GM18907 (cell line): ENCODE measurements around the gene CCDC68.
"Not testable (repeated sequence)": the region's sequence is repeated elsewhere in the genome, so short reads cannot be mapped to it uniquely, and the experiment has no call there.

Experiments
- ATAC-seq: cut with Tn5 transposase; IDR thresholded peaks from one replicate; pipeline ENCODE4 v1.9.1; 2021; ENCODE audit warnings: mild to moderate bottlenecking, moderate library complexity; ENCODE audit not compliant: unreplicated experiment

CCDC68 gene, protein sequence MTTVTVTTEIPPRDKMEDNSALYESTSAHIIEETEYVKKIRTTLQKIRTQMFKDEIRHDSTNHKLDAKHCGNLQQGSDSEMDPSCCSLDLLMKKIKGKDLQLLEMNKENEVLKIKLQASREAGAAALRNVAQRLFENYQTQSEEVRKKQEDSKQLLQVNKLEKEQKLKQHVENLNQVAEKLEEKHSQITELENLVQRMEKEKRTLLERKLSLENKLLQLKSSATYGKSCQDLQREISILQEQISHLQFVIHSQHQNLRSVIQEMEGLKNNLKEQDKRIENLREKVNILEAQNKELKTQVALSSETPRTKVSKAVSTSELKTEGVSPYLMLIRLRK

DNA sequence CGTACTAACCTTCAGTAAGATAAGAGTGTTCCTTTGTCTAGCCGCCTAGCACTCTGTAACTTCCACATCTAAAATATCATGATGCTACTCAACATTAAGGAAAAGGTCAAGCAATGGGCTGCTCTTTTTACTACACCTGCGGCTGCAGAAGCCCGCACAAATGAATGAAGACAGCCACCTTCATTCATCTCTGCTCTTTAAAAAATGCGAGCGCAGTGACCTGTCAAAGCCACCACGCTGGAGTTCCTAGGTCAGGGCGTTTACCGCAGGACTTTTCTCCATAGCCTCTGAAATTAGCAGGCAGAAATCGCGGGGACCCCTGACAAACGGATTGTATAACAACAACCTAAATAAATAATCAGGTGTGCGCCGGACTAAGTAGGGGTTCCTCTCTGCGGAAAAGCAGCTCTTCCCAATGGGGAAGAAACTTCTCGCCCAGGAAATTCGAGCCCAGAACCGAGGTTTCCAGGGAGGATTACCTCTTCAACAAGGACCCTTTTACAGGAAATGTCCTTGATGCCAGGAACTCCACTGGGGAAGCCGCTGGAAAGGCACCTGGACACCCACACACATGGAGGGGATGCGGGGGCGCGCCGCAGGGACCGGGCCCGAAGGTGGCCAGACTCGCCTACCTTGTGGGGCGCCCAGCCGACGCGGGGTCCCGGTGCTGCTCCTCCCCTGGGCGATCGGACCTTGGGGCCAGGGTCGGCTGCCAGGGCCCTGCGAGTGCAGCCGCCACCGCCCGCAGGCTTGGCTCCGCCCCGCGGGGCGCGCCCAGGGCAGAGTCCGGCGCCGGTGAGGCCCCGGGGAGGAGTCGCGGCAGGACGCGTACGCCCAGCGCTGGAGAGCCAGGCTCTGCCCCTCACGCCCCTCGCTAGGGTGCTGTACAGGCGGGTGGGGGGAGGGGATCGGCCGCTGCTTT is at the start of gene CCDC68:
CCDC68 (minus strand) TSS at position 758 of the 922 bp plus-strand sequence. CDS start 16,670 bp downstream, outside the sequence.
- no peak for ATAC-seq

DNA sequence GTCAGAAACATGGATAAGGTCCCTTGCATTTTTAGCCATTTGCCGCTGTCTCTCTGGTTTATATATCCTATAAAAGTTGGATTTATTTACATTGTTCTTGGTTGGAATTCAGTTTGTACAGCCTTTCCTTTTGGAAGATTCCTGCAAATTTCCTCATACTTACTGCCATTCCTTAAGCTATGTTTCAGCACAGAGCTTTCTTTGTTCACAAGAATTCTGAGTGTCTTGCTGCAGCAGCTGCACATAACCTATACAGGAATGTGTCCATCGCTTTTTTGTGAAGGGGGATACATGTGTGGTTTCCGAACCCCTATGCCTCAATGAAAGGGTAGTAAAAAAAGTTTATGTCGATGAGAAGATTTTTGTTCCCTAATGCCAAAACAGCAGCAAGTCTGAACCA is 48.3 kb upstream of the CCDC68 start:
- no peak for ATAC-seq

DNA sequence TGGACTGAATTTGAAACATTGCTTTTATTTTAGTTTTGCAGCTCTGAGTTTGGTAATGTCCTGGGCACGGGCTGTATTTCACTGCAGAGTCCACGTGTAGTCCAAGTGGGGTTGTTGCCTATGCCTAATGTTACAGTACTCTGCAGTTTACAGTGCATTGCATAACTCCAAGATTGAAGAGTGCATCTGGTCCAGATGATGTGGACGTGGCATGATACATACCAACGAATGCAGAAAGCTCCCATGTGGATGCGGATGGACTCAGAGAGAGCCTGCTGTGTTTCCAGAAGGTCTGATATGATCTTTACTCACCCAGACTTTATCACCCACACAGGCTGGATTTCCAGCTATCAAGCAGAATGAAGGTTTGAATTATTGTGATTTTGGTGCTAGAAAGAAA is 44.4 kb upstream of the CCDC68 start:
- ATAC-seq = no peak

DNA sequence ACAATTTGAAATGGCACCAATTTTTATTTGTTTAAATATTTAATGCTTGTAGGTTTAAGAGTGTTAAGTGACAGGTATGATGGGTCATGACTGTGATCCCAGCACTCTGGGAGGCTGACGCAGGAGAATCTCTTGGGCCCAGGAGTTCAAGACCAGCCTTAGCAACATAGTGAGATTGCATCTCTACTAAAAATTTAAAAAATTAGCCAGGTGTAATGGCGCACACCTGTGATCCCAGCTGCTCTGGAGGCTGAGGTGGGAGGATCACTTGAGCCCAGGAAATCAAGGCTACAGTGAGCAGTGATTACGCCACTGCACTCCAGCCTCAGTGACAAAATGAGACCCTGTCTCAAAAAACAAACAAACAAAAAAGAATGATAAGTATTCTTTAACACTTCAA is 43.0 kb upstream of the CCDC68 start:
- no peak for ATAC-seq

DNA sequence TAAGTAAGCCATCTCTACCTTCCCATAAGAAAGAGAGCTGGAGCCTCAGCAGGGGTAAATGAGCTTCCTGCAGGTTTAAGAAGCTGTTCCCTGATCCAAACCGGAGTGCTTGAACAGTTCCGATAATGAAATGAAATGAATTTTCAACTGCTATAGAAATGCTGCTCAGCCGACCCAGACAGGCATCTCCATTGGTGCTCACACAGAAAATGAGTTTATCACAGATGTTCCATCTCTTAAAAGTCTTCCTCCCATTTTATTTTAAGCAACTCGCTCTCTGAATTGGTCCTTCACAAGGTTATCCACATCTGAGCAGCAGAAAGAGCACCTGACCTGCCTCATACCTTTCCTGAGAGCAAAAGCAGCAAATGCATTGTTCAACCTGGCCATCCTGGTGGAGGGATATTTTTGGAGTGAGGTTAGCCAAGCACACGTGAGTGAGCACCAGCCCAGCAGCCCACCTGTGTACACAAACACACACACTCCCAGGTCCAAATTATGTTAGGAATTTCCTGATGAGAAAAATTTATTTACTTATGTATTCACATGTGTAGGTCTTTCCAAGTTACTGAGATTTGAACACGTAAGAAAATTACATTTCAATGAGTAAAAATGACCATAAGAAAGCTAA is 42.2 kb upstream of the CCDC68 start:
- ATAC-seq = no peak

DNA sequence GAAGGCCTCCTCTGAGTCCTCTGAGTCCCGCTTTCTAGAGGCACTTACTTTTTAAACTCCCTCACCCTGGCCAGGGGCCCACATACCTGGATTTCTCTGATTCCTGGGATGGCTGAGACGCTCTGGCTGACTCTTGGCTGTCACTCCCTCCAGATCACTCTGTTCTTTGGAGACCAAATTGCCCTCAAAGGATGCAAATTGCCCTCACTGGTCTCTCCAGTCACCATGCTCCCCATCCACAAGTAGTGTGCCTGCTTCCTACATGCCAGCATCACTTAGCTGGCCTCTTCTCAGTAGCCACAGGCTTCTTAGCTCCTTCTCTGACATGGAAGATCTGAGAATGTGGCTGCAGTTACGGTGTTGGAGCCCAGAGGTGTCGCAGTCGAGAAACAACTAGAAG is 41.3 kb upstream of the CCDC68 start:
- ATAC-seq = no peak

DNA sequence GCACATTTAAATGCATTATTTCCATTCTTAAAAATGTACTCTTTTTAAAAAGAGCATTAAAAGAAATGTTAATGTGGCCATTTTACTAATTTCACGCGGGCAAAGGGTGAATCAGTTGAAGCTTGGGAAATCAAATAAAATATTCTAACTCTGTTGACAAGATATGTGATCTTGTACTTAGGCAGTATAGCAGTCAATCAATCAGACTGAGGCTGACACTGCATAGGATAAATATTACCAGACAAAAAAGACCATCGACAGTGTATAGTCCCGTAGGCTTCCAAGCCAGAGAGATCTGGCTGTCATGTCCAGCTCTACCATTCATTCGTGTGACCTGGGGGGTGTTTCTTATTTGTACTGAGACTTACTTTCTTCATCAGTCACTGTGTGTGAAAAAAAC is 39.8 kb upstream of the CCDC68 start:
- no peak for ATAC-seq

DNA sequence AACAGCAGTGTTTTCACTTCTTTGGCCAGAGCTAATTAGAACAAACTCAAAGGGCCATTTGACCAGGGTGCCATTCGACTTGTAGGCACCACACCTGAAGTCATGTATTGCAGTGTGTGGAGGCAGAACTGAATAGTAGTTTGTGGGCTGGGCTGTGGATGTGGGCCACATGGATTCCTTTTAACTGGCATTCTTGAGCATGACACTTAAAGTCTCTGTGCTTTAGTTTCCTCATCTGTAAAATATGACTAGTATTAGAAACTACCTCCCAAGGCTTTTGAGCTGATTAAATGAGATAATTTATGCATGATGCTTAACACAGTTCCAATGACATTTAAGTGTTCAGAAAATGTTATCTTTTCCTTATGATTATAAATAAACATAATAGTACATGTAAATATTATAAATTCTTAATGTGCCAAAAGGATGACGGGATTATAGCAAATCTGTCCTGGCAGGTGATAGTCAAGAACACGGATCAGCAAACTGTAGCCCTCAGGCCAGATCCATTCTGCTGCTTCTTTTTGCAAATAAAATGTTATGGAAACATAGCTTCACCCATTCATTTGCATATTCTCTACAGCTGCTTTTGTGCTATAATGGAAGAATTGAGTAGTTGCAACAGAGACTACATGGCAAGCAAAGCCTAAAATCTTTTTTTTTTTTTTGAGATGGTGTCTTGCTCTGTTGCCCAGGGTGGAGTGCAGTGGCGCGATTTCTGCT is 36.3 kb upstream of the CCDC68 start:
- no peak for ATAC-seq

DNA sequence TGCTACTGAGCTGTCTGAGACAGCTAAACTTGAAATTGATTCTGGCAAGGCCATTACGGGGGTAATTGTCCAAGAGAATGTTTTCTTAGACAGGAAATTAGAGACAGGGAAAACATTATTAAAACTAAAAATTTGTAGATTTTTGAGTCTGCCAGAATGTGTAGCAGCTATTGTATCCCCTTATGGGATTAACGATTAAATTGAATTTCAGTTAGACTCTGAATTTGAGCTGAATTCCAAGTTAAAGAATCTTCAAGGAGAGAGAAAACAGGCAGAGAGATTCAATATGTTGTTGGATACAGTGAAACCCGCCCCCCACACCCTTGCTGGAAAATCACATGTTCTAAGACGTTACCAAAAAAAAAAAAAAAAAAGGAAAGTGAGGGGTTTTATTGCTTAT is 32.7 kb upstream of the CCDC68 start:
- no peak for ATAC-seq

DNA sequence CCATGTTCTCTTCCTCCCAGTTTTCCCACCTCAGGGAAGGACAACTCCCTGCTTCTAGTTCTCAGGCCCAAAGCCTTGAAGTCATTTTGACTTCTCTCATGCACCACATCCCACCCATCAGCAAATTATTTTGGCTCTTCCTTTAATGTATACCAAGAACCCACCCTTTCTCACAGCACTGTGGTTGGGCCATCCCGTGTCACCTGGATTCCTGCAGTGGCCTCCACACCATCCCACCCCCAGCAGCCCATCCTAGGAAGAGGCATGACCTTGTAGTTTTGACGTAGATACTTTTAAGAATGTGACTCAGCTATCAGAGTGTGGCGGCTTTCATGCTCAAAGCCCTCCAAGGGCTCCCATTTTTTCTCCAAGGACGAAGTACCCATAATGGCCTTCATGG is 25.6 kb upstream of the CCDC68 start:
- ATAC-seq = no peak

DNA sequence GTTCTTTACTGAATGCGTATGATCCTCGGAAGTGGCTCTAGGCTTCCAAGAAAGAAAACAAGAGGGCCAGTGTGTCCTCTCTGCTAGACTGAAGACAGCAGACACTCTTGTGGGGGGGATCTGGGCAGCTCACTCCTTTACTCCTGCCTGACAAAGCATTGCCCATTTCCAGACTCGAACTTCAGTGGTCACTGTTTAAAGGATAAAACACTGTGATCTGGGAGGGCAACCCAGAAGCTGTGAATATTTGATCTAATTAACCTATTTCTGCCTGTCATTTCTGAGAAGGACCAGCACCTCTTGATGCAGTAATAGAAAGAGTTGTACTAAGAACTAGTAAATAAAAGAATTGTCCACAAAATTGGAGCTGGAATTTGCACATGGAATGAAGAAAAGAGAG is 24.5 kb upstream of the CCDC68 start:
- ATAC-seq = no peak

DNA sequence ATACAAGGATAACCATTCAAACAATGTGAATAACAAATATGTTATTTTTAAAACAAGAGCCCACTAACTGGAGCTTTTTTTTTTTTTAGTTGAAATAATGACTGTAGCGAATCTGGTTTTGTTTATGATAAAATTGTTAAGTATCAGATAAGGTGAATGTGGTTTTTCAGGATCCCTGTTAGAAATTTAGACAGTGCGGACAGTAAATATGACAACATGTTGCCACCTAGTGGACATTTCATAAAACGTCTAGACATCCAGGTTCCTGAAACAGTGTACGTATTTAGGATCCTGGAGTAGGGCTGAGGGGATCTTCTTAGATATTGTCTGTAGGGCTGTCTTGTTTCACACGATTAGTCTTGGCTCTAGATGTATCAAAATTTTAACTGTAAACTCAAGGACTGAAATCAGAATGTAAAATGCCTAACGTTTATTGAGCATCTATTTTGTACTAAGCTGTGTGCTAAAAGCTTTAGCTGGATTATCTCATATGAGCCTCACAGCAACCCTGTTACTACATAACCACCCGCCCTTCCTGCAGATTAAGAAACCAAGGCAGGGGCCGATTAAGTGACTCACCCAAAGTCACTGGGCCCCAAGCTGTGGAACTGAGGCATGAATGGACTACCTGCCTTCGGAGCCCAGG is 23.9 kb upstream of the CCDC68 start:
- ATAC-seq = peak; percentile 80

DNA sequence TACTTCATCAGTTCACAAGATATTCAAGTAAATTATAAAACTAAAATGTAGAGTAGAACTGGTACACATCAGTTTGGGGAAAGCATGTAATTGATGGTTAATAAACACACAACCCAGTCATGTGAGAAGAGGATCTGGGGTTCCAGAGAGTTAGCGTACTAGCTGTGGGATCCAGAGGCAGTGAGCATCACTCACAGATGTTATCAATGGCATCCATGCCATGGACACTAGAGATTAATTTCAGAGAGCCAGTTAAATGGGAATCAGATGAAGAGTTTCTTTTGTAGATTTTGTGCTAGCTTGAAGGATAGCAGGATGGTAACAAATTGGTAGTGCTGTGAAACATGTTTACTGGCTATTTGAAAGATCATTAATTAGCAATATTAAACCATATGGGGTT is 21.8 kb upstream of the CCDC68 start:
- ATAC-seq = no peak

DNA sequence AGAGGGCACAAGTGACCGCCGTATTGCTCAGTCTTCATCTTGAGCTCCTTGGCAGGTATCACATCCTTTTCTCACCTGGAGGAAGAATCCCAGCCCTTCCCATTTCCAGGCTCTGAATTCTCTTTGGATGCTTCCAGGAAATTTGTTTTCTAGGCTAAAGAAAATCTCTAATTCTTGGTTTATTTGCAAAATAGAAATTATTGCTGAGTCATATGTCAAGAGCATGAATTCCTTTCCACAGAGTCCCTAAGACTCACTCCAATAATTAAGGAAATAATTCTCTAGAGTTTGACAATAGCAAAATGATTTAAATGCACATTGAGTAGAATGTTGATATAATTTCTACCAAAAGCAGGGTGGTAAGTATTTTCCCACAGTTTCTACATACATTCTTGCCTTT is 16.3 kb upstream of the CCDC68 start:
- ATAC-seq = no peak

DNA sequence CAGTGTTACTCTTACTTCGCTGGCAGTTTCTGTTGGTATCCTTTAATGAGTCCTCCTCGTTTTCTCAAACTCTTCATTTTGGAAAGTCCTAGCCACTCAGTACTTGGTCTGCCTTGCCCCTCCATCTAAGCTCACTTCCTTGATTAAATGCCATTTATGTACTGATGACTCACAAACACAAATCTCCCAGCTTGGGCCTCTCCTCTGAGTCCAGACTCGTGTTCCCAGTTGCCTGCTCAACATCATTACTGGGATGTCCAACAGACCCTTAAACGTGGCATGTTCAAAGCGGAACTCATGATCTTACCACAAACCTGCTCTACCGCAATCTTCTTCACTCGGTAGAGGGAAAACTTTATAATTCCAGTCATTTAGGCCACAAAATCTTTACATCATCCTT is 13.8 kb upstream of the CCDC68 start:
- no peak for ATAC-seq

DNA sequence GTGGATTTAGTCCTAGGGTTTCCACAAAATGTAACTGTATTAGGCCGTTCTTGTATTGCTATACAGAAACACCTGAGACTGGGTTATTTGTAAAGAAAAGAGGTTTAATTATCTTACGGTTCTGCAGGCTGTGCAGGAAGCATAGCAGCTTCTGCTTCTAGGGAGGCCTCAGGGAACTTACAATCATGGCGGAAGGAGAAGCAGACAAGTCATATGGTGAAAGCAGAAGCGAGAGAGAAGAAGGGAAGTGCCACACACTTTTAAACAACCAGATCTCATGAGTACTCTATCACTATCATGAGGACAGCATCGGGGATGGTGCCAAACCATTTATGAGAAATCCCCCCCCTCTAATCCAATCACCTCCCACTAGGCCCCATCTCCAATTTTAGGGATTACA is 9.5 kb upstream of the CCDC68 start:
- no peak for ATAC-seq

DNA sequence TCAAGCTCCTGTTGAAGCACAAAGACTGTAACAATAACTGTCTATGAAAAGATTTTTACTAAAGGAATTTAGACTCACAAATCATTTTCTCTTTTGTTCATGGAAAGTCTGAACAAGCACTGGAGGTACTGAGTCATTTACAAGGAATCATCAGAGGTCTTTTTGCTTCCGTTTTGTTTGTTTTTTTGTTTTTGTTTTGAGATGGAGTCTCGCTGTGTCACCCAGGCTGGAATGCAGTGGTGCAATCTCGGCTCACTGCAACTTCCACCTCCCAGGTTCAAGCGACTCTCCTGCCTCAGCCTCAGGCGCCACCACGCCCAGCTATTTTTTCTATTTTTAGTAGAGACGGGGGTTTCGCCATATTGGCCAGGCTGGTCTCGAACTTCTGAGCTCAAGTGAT is 9.0 kb upstream of the CCDC68 start:
- ATAC-seq = not testable (repeated sequence)

DNA sequence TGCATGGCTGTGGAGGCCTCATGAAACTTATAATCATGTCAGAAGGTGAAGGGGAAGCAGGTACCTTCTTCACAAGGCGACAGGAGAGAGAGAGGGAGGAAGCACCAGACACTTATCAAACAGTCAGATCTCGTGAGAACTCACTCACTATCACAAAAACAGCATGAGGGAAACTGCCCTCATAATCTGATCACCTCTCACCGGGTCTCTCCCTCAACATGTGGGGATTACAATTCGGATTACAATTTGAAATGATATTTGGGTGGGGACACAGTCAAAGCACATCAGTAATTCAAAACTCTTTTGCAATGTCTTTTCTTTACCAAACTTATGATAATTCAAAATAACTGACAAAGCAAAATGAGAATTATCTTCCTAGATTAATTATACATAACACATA is 8.5 kb upstream of the CCDC68 start:
- no peak for ATAC-seq

DNA sequence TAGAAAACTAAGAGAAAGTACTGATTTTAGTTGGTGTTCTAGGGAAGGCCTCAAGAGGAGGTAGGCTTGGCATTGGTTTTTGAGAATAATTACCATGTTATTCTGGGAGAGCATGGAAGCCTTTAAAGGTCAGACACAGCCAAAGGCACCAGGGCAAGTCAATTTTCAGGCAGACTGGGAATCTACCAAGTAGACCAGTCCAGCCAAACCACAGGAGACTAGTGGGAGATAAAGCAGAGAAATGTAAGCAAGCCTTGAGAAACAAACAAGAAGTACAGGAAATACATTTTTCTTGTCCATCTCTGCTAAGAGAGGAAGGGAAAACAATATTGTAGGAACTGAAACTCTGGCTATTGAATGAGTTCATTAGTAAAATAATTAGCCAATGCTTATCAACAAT is 5.5 kb upstream of the CCDC68 start:
- ATAC-seq = no peak

DNA sequence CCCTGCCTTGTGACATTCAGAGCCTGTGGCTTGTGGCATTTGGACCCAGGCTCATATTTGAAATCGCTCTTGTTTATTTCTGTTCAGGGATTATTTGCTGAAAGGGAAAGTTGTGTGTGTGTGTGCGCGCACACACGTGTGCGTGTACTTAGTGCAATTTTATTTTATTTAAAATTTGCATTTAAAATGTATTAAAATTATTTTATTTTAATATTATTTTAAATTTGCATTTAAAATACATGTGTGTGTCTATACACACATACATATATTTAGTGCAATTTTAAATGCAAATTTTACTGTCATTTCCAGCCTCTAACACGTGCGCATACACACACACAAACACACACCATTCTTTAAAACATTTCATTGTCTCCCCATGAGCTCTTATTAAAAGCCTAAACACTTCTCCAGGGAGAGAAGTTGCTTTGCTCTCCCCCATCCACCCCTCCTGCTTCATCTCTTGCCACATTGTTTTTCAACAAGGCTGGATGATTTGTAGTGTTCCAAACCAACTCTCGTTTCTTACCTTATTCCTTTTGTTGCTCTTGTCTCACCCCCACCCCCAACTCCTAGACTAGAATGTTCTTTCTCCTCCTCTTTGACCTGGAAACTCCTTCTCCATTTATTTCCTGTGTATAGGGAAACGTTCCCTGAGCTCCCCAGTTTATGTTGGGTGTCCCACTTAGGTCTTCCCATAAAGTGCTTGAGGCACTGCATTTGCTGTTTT is 3.8 kb upstream of the CCDC68 start:
- no peak for ATAC-seq
